Pancreas (tissue), 10 donors: ENCODE results near the gene FAM200B. TPM values are rescaled to one million over a fixed set of nuclear protein-coding genes. Genes with fewer than 3 reads are reported as not detected.

Experiments used
- ATAC-seq, 4 donors: fragments of 200-7000 bp; cut with Tn5 transposase; one replicate each; pipeline versions ENCODE4 v1.8.0 to v1.9.1; 2020; ENCODE audit warnings: mild to moderate bottlenecking in 4 of 4, moderate library complexity in 4 of 4
- DNase-seq, 6 donors: peaks; one replicate each; pipeline ENCODE4 v3.0.0-alpha.2; 2020
- FAIRE-seq: peaks from 2 replicates; lab custom pipeline; 2012; peaks lifted over from hg19 to GRCh38; lab: Jason Lieb, UNC
- H3K27ac ChIP-seq, 4 donors: fragments of 200-600 bp; sonication (generic); 1 replicate in 3 of 4; 2 replicates in 1 of 4; pipeline versions ENCODE4 v1.5.0 to v1.8.0; 2020
- H3K27me3 ChIP-seq, 4 donors: fragments of 200-600 bp; one replicate each; pipeline ENCODE4 v1.8.0; 2021
- H3K36me3 ChIP-seq, 3 donors: fragments of 200-600 bp; sonication (generic) in 1 of 3; one replicate each; pipeline versions ENCODE4 v1.5.0 to v1.8.0; 2020 to 2021
- H3K4me1 ChIP-seq, 3 donors: fragments of 200-600 bp; one replicate each; pipeline ENCODE4 v1.8.0; 2021
- H3K4me3 ChIP-seq, 4 donors: fragments of 200-600 bp; sonication (generic) in 2 of 4; one replicate each; pipeline versions ENCODE4 v1.5.0 to v1.8.0; 2020 to 2021
- H3K9me3 ChIP-seq, 4 donors: fragments of 200-600 bp; one replicate each; pipeline ENCODE4 v1.8.0; 2021
- WGBS, 2 donors: extraction: QIAGEN DNeasy Blood & Tissue Kit; methylation state at CpG; one replicate each; pipeline ENCODE4 v1.1.7; 2013; 5-methylcytosine and 5-hydroxymethylcytosine counted together
- intact Hi-C, 3 donors: fragments of 100-400 bp; cut with DNase I; formaldehyde crosslinking; loops; one replicate each; pipeline versions ENCODE4 v1.11.1 to v1.14.2; 2022
- polyA plus RNA-seq, 2 donors: library from polyadenylated mRNA; stranded (reverse); fragments of 200-250 nt; gene quantifications; one replicate each; pipeline ENCODE4 v1.2.3, GENCODE V29; 2013
- total RNA-seq, 6 donors: library from RNA; stranded (reverse); fragmentation: NEBNext Ultra II Directional in 4 of 6; extraction: Animal tissue kit (Norgen Biotek cat#: 25700) in 4 of 6; gene quantifications; one replicate each; pipeline versions ENCODE4 v1.2.1 to v1.2.4, GENCODE V29; 2021 to 2023
- TF ChIP-seq, protein P1 (sequence below), 4 donors: fragments of 200-600 bp; sonication (generic) in 3 of 4; IDR thresholded peaks; one replicate each; pipeline versions ENCODE4 v1.5.0 to v1.8.0; 2021; ENCODE audit warnings: antibody characterized with exemption in 4 of 4
- donor health status: healthy with polysubstance abuse.
- donor health status: DM: no; HTN: no; CAD: no; lungs with moderate emphysema.
- donor health status: DM: no; HTN: no; CAD: no.
- donor health status: control.
- donor health status: control.
- donor health status: Bipolar disorder and iron deficiency.
- donor health status: DM: yes; HTN: yes; CAD: no.
- donor health status: DM: no; HTN: no; CAD: no.
- donor health status: DM: no; HTN: no; CAD: no.
- donor health status: DM: yes; HTN: yes; CAD: no.

The FAM200B gene
- total and polyA plus RNA-seq, 8 donors = 8.6 to 36.0 (median 14.5) TPM

- DNase-seq (no peak), FAIRE-seq (no peak), ATAC-seq (peak in 2 of 4 donors; percentile 1 to 3)
- H3K27me3 ChIP-seq = no peaks in the 10 kb centered on the region
- peaks cover 0 to 8% (median 0%) of the 10 kb centered on the region in 3 donors for H3K4me1 ChIP-seq
- H3K4me3 ChIP-seq = no peak overlapping the region
- TF ChIP-seq, protein P1, sequence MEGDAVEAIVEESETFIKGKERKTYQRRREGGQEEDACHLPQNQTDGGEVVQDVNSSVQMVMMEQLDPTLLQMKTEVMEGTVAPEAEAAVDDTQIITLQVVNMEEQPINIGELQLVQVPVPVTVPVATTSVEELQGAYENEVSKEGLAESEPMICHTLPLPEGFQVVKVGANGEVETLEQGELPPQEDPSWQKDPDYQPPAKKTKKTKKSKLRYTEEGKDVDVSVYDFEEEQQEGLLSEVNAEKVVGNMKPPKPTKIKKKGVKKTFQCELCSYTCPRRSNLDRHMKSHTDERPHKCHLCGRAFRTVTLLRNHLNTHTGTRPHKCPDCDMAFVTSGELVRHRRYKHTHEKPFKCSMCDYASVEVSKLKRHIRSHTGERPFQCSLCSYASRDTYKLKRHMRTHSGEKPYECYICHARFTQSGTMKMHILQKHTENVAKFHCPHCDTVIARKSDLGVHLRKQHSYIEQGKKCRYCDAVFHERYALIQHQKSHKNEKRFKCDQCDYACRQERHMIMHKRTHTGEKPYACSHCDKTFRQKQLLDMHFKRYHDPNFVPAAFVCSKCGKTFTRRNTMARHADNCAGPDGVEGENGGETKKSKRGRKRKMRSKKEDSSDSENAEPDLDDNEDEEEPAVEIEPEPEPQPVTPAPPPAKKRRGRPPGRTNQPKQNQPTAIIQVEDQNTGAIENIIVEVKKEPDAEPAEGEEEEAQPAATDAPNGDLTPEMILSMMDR (IDR thresholded peaks at IDR 0.05) = no peak
- no peaks in the 10 kb centered on the region for H3K36me3 ChIP-seq
- 87 to 98% methylated on average over 5 of the region's 5 CpGs for WGBS, 2 donors
- peak overlapping the region in 1 of 4 donors; percentile 20 for H3K27ac ChIP-seq
- intact Hi-C loops = no loop called here
- H3K9me3 ChIP-seq = no peaks in the 10 kb centered on the region
Measured at GRCh38 chr4:15659768-15660570, 21.7 kb upstream of the FAM200B start.

GRCh38 chr4:15665753-15666365 is 15.8 kb upstream of the FAM200B start:
- 90 to 91% methylated on average over 3 of the region's 3 CpGs for WGBS, 2 donors
- FAIRE-seq (no peak), DNase-seq (no peak), ATAC-seq (peak in 2 of 4 donors; percentile 52 to 64)
- no peaks in the 10 kb centered on the region for H3K4me1 ChIP-seq
- no peaks in the 10 kb centered on the region for H3K9me3 ChIP-seq
- no peaks in the 10 kb centered on the region for H3K36me3 ChIP-seq
- H3K4me3 ChIP-seq = no peak overlapping the region
- TF ChIP-seq, protein P1 (IDR thresholded peaks at IDR 0.05) = no peak
- no peak overlapping the region for H3K27ac ChIP-seq
- H3K27me3 ChIP-seq = no peaks in the 10 kb centered on the region
- intact Hi-C loops = no loop called here

GRCh38 chr4:15667006-15667405 is 14.6 kb upstream of the FAM200B start:
- Histone ChIP-seq H3K36me3 (no peaks in the 10 kb centered on the region), H3K27me3 (no peaks in the 10 kb centered on the region), H3K27ac (no peak overlapping the region), H3K4me1 (no peaks in the 10 kb centered on the region), H3K9me3 (no peaks in the 10 kb centered on the region), H3K4me3 (no peak overlapping the region)
- TF ChIP-seq, protein P1 (IDR thresholded peaks at IDR 0.05) = no peak
- DNase-seq = no peak
- intact Hi-C loops = no loop called here
- no peak for FAIRE-seq
- no peak for ATAC-seq
- 81 to 93% methylated on average over 4 of the region's 4 CpGs for WGBS, 2 donors

DNA sequence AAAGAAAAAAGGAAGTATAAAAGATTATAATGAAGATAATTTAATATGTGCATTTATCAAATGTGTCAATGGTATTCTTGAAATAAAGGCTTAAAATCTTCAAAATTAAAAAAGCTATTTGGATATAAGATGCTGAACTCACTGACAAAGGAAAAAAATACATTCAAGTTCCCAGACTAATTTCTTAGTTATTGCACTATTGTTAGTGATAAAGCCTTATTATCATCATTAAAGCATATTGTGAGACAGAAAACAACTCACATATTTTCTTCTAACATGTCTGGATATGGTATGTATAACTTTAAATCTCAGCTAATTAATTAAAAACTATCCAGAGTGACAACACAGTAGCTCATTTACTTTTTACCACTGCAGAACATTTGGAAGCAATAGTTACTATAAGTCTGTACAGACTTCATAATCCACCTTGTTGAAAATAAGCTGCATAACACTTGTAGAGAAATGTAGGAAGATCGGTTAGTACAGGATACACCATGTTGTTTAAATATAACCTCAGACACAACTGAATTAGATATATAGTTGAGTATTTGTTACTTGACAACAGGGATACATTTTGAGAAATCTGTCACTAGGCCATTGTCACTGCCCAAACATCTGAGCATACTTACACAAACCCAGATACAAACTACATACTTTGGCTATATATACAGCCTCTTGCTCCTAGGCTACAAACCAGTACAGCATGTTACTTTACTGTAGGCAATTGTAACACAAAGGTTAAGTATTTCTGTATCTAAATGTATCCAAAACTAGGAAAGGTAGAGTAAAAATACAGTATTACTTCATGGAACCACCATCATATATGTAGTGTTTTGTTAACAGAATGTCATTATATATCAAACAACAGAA is 12.8 kb upstream of the FAM200B start:
- no peak for DNase-seq
- Histone ChIP-seq H3K27ac (no peak overlapping the region), H3K4me1 (no peaks in the 10 kb centered on the region), H3K4me3 (no peak overlapping the region), H3K9me3 (no peaks in the 10 kb centered on the region), H3K27me3 (no peaks in the 10 kb centered on the region), H3K36me3 (no peaks in the 10 kb centered on the region)
- FAIRE-seq = no peak
- no peak for ATAC-seq
- WGBS, 2 donors = 87 to 92% methylated on average over 1 of the region's 1 CpG
- TF ChIP-seq, protein P1 (IDR thresholded peaks at IDR 0.05) = no peak
- intact Hi-C loops = no loop called here
